Gastroesophageal sphincter (tissue), 3 donors: ENCODE measurements around the gene BIN2.

Experiments used
- POLR2A ChIP-seq, 2 donors: fragments of 450-650 bp; IDR thresholded peaks; one replicate each; pipeline ENCODE4 v1.6.1; 2017; ENCODE audit warnings: antibody characterized with exemption in 2 of 2, mild to moderate bottlenecking in 2 of 2, moderate library complexity in 1 of 2
- POLR2AphosphoS5 ChIP-seq: sonication (generic); formaldehyde crosslinking; IDR thresholded peaks from one replicate; pipeline ENCODE4 v1.6.1; 2017; ENCODE audit warnings: antibody characterized with exemption
- TF ChIP-seq, protein P1 (sequence below), 4 experiments: fragments of 200-600 bp in 2 of 4; fragments of 450-650 bp in 2 of 4; sonication (generic) in 1 of 4; IDR thresholded peaks; one replicate each; pipeline ENCODE4 v1.5.1; 2017 to 2019; ENCODE audit warnings: antibody characterized with exemption in 4 of 4, mild to moderate bottlenecking in 2 of 4, moderate library complexity in 2 of 4

DNA sequence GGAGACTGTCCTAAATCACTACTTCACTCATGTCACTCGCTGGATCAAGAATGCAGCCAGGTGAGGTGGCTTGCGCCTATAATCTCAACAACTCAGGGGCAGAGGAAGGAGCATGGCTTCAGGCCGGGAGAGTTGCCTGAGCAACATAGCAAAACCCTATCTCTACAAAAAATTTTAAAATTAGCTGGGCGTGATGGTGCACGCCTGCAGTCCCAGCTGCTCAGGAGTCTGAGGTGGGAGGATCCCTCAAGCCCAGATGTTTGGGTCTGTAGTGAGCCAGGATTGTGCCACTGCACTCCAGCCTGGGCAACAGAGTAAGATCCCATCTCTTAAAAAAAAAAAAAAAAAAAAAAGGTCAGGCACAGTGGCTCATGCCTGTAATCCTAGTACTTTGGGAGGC is 59.7 kb downstream of the BIN2 start:
- TF ChIP-seq, protein P1, sequence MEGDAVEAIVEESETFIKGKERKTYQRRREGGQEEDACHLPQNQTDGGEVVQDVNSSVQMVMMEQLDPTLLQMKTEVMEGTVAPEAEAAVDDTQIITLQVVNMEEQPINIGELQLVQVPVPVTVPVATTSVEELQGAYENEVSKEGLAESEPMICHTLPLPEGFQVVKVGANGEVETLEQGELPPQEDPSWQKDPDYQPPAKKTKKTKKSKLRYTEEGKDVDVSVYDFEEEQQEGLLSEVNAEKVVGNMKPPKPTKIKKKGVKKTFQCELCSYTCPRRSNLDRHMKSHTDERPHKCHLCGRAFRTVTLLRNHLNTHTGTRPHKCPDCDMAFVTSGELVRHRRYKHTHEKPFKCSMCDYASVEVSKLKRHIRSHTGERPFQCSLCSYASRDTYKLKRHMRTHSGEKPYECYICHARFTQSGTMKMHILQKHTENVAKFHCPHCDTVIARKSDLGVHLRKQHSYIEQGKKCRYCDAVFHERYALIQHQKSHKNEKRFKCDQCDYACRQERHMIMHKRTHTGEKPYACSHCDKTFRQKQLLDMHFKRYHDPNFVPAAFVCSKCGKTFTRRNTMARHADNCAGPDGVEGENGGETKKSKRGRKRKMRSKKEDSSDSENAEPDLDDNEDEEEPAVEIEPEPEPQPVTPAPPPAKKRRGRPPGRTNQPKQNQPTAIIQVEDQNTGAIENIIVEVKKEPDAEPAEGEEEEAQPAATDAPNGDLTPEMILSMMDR (IDR thresholded peaks at IDR 0.05): no peak
- TF ChIP-seq POLR2A (IDR thresholded peaks at IDR 0.05) (no peak), POLR2AphosphoS5 (no peak)
